OCI-LY7 (cell line): Measurements from ENCODE around the gene KIAA1328. TPM values are rescaled to one million over a fixed set of nuclear protein-coding genes. Genes with fewer than 3 reads are reported as not detected.
A peak's percentile ranks its signal among the peaks of the same experiment; 100 is the strongest.

Source experiments
- BruUV-seq: library from RNA; stranded (reverse); fragments of 400-500 nt; replicated peaks from 2 replicates; lab custom pipeline; 2021; lab: Mats Ljungman, UMichigan
- CTCF ChIA-PET: fragments of 300-600 bp; sonication (Branson Sonifier 250); formaldehyde crosslinking; loops from one replicate; lab custom pipeline; 2022; ENCODE audit warnings: antibody characterized with exemption; ENCODE audit not compliant: unreplicated experiment; lab: Charles Lee
- POLR2A ChIA-PET: fragments of 300-600 bp; sonication (Branson Sonifier 250); formaldehyde crosslinking; loops from one replicate; lab custom pipeline; 2022; ENCODE audit warnings: antibody characterized with exemption; lab: Charles Lee
- DNase-seq: peaks from one replicate; pipeline ENCODE4 v3.0.0-alpha.2; 2015; ENCODE audit warnings: low spot score
- H2AFZ ChIP-seq: fragments of 200-600 bp; sonication (generic), shearing (Covaris generic); 2 replicates; pipeline ENCODE4 v1.6.1; 2014; ENCODE audit warnings: mild to moderate bottlenecking, antibody characterized with exemption, low read length, moderate library complexity
- H3K27ac ChIP-seq: fragments of 200-600 bp; sonication (generic); 2 replicates; pipeline ENCODE4 v1.5.1; 2014; ENCODE audit warnings: mixed run types, low read depth, mild to moderate bottlenecking, moderate library complexity, low read length, inconsistent platforms; ENCODE audit not compliant: poor library complexity, severe bottlenecking
- H3K36me3 ChIP-seq: fragments of 200-600 bp; sonication (generic); 2 replicates; pipeline ENCODE4 v1.6.1; 2014; ENCODE audit warnings: mild to moderate bottlenecking, antibody characterized with exemption, low read length, moderate library complexity, mixed read lengths; ENCODE audit not compliant: insufficient read depth
- H3K4me1 ChIP-seq: fragments of 200-600 bp; sonication (generic); 2 replicates; pipeline ENCODE4 v1.5.1; 2014; ENCODE audit warnings: mild to moderate bottlenecking, low read length; ENCODE audit not compliant: insufficient read depth, poor library complexity, severe bottlenecking
- H3K4me2 ChIP-seq: fragments of 200-600 bp; sonication (generic); 2 replicates; pipeline ENCODE4 v1.6.1; 2014; ENCODE audit warnings: mild to moderate bottlenecking, low read length
- H3K4me3 ChIP-seq: fragments of 200-600 bp; sonication (generic); 2 replicates; pipeline ENCODE4 v1.5.1; 2014; ENCODE audit warnings: mild to moderate bottlenecking, low read depth, low read length; ENCODE audit not compliant: poor library complexity, severe bottlenecking
- H3K79me2 ChIP-seq: fragments of 200-600 bp; sonication (generic); 2 replicates; pipeline ENCODE4 v1.6.1; 2016; ENCODE audit warnings: low read depth, mild to moderate bottlenecking, low read length, moderate library complexity, mixed read lengths; ENCODE audit not compliant: insufficient read depth
- H3K9me2 ChIP-seq: fragments of 200-600 bp; sonication (generic); 2 replicates; pipeline ENCODE4 v1.6.1; 2016; ENCODE audit warnings: mild to moderate bottlenecking, low read length, mixed read lengths; ENCODE audit not compliant: insufficient read depth
- H3K9me3 ChIP-seq: fragments of 200-600 bp; sonication (generic); 2 replicates; pipeline ENCODE4 v1.6.1; 2014; ENCODE audit warnings: mild to moderate bottlenecking, mixed run types, low read length, mixed read lengths
- H4K20me1 ChIP-seq: fragments of 200-600 bp; sonication (generic); 2 replicates; pipeline ENCODE4 v1.6.1; 2014; ENCODE audit warnings: mild to moderate bottlenecking, antibody characterized with exemption, low read length, moderate library complexity, mixed read lengths; ENCODE audit not compliant: insufficient read depth
- EZH2phosphoT487 ChIP-seq: fragments of 200-600 bp; sonication (generic); IDR thresholded peaks from 2 replicates; pipeline ENCODE4 v1.6.1; 2018; ENCODE audit warnings: low read depth, borderline replicate concordance, mild to moderate bottlenecking, mixed run types, antibody characterized with exemption, low read length, moderate library complexity, mixed read lengths
- intact Hi-C: fragments of 100-400 bp; cut with micrococcal nuclease; formaldehyde crosslinking; loops from one replicate; pipeline ENCODE4 v1.10.0; 2022; ENCODE audit not compliant: unreplicated experiment
- total RNA-seq, 2 experiments: library from RNA; depleted of rRNA in 1 of 2; stranded (reverse); fragments of >200 nt in 1 of 2; shearing (Covaris generic) in 1 of 2; gene quantifications; 2 replicates each; pipeline ENCODE4 v1.2.3, GENCODE V29; 2014 to 2022
- TF ChIP-seq, protein P1 (sequence below): fragments of 200-600 bp; sonication (generic); conservative IDR thresholded peaks from 2 replicates; pipeline ENCODE4 v1.5.1; 2014; ENCODE audit warnings: mild to moderate bottlenecking, antibody characterized with exemption, low read length, moderate library complexity, mixed read lengths

KIAA1328 gene
- total RNA-seq, 2 experiments from 2014 or later = 3.0 to 5.8 TPM

DNA sequence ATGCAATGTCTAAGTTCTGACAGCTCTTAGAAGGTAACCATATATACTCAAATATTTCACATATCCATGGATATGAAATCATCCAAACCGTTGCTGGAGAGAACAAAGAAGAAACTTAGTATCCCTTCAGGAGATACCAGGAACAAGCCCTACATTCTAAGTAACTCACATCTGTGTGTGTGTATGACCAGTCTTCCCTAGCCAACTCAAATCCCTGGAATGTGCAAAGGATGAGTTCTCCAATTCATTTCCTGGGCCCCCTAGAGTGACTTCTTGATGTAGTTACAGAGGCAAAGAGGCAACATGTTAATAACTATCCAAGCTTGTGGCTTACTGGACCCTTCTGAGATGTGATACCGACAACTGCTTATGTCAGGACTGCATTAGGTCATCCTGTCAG is 20.2 kb upstream of the KIAA1328 start:
- no peaks in the 10 kb centered on the region for H3K79me2 ChIP-seq
- intact Hi-C loops = loop anchor here (1.0 to 5.0 kb wide), 2 partner anchors 36 to 120 kb away; no protein-coding TSS in a partner anchor
- no peak overlapping the region for H3K4me3 ChIP-seq
- no peak overlapping the region for H3K27ac ChIP-seq
- H3K4me1 ChIP-seq = no peaks in the 10 kb centered on the region
- no peaks in the 10 kb centered on the region for H3K9me3 ChIP-seq
- ChIA-PET CTCF (no interaction called here), POLR2A (no interaction called here)
- H3K9me2 ChIP-seq = no peaks in the 10 kb centered on the region
- DNase-seq = no peak
- no peak overlapping the region for H3K4me2 ChIP-seq
- TF ChIP-seq, protein P1, sequence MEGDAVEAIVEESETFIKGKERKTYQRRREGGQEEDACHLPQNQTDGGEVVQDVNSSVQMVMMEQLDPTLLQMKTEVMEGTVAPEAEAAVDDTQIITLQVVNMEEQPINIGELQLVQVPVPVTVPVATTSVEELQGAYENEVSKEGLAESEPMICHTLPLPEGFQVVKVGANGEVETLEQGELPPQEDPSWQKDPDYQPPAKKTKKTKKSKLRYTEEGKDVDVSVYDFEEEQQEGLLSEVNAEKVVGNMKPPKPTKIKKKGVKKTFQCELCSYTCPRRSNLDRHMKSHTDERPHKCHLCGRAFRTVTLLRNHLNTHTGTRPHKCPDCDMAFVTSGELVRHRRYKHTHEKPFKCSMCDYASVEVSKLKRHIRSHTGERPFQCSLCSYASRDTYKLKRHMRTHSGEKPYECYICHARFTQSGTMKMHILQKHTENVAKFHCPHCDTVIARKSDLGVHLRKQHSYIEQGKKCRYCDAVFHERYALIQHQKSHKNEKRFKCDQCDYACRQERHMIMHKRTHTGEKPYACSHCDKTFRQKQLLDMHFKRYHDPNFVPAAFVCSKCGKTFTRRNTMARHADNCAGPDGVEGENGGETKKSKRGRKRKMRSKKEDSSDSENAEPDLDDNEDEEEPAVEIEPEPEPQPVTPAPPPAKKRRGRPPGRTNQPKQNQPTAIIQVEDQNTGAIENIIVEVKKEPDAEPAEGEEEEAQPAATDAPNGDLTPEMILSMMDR = no peak
- no peak for TF ChIP-seq EZH2phosphoT487
- H2AFZ ChIP-seq = no peak overlapping the region
- BruUV-seq = no TSS peak
- no peaks in the 10 kb centered on the region; the same call in 1 of the 2 replicates for H4K20me1 ChIP-seq
- H3K36me3 ChIP-seq = peaks cover 33% of the 10 kb centered on the region

DNA sequence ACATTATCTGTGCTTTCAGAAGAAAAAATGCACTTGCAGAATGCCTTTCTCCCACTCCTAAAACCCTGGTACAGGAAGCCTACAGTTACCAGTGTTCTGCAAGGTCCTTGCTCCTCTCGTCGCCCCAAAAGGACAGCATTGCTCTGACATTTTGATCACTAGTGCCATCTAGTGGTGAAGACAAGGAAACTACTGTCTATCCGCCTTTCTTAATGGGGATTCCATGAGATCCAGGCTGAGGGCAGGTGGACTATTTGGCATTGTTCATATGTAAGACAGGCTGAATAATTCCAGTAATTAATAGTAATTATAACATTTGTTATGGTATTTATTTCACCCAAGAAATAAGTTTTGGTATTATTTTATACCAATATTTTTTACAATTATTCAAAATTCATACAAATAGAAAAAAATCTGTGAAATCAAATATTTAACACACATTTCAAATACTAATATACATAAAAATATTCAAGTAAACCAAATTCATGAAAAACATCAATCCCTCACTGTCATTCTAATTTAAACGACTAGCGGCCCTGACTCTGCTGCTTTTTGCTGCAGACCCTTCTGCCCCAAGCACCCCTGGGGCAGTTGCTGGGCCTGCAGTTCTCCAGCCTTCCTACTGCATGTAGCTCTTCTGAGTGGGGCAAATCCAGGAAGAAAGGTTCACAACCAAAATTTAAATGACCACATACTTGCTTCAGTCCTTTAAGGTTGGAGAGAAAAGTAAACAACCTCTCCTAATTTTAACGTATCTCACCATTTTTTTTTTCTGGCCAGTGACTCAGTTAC is 19.1 kb upstream of the KIAA1328 start:
- Histone ChIP-seq H4K20me1 (no peaks in the 10 kb centered on the region; the same call in 1 of the 2 replicates), H3K27ac (no peak overlapping the region), H3K4me1 (no peaks in the 10 kb centered on the region), H3K9me3 (no peaks in the 10 kb centered on the region), H3K79me2 (no peaks in the 10 kb centered on the region), H3K9me2 (no peaks in the 10 kb centered on the region), H3K36me3 (peaks cover 30% of the 10 kb centered on the region), H3K4me2 (no peak overlapping the region), H2AFZ (no peak overlapping the region), H3K4me3 (no peak overlapping the region)
- intact Hi-C loops = loop anchor here (1.0 to 5.0 kb wide), 2 partner anchors 37 to 121 kb away; no protein-coding TSS in a partner anchor
- peak; percentile 63 for DNase-seq
- ChIA-PET POLR2A (no interaction called here), CTCF (no interaction called here)
- no TSS peak for BruUV-seq
- no peak for TF ChIP-seq EZH2phosphoT487
- TF ChIP-seq, protein P1 = peak; percentile 77

DNA sequence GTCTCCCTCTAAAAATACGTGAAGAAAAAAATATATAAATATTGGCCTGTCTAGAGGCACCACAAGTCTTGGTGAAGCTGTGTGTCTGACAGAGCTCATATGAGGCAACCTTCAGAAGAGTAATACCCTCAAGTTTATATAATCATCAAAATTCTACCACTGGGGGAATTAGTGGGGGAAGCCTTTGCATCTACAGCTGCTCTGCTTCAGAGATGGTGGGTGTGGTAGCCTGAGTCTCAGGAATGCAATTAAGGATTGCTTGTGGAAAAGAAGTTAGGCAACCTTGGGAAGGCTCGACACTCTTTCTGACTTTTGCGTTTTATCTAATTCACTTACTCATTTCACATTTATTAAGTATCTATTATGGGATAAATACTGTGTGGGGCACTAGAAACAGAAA is 17.5 kb upstream of the KIAA1328 start:
- Histone ChIP-seq H3K4me3 (no peak overlapping the region), H4K20me1 (no peaks in the 10 kb centered on the region; the same call in 1 of the 2 replicates), H2AFZ (no peak overlapping the region), H3K4me2 (no peak overlapping the region), H3K36me3 (peaks cover 20% of the 10 kb centered on the region), H3K9me3 (no peaks in the 10 kb centered on the region), H3K27ac (no peak overlapping the region), H3K79me2 (no peaks in the 10 kb centered on the region), H3K4me1 (no peaks in the 10 kb centered on the region), H3K9me2 (no peaks in the 10 kb centered on the region)
- ChIA-PET POLR2A (interaction anchor here (0.7 to 0.9 kb wide), 2 partner anchors 13 to 15 kb away, joined by 3 read pairs; no protein-coding TSS in a partner anchor), CTCF (interaction anchor here (0.5 kb wide), 1 partner anchor 216 kb away, joined by 4 read pairs; no protein-coding TSS in a partner anchor)
- intact Hi-C loops = no loop called here
- TF ChIP-seq EZH2phosphoT487 = no peak
- no TSS peak for BruUV-seq
- DNase-seq = no peak
